ENCODE results near the gene LRIG2. TPM values are rescaled to one million over a fixed set of nuclear protein-coding genes. Genes with fewer than 3 reads are reported as not detected.
"Not testable (repeated sequence)": the region's sequence is repeated elsewhere in the genome, so short reads cannot be mapped to it uniquely, and the experiment has no call there.

The LRIG2 gene
- total RNA-seq (10 to 100 TPM; 26.0 to 27.7 TPM), polyA plus RNA-seq (ENCODE audit: insufficient read depth, low read depth, low replicate concordance) (10.6 TPM)
- long read RNA-seq, donor 1, full-length matches to known transcripts = 4 of 10 reads
- long read RNA-seq, donor 1, partial matches to known transcripts = 6 of 10 reads
- long read RNA-seq, donor 1, other reads (novel, unspliced or antisense) = 0 of 10 reads
- long read RNA-seq, donor 2 = 0 reads

GRCh38 chr1:113072757-113073478 lies at the start of gene LRIG2:
LRIG2 (plus strand) TSS chr1:113073198; CDS start chr1:113073407, 209 bp downstream.
- no peaks in the 10 kb centered on the region for H3K9me3 ChIP-seq
- peaks cover 8% of the 10 kb centered on the region for H3K4me1 ChIP-seq
- H3K4me3 ChIP-seq = peak within 1 kb of the TSS; percentile 85 to 86
- peak within 1 kb of the TSS; percentile 76 to 92 for H3K27ac ChIP-seq
- 0 to 1% methylated on average over 16 to 36 of the region's 49 CpGs for WGBS, 2 donors
- intact Hi-C loops (cut with DNase I; ENCODE audit: low total_unique reads) = no loop called here
- peak; percentile 100 for DNase-seq
- no peaks in the 10 kb centered on the region for H3K36me3 ChIP-seq (ENCODE audit: low read depth, missing control alignments)
- no peaks in the 10 kb centered on the region for H3K27me3 ChIP-seq
- peak; percentile 72 to 82 (median 72) for TF ChIP-seq CTCF (IDR thresholded peaks at IDR 0.05)
- TF ChIP-seq POLR2A (IDR thresholded peaks at IDR 0.05) = peak; percentile 86

- H3K4me3 ChIP-seq; intact Hi-C loops (cut with DNase I; ENCODE audit: low total_unique reads); H3K27me3 ChIP-seq; H3K27ac ChIP-seq; H3K4me1 ChIP-seq; DNase-seq; H3K9me3 ChIP-seq; H3K36me3 ChIP-seq (ENCODE audit: low read depth, missing control alignments): not testable (repeated sequence)
- 94 to 97% methylated on average over 4 of the region's 4 CpGs for WGBS, 2 donors
Measured at GRCh38 chr1:113023316-113023715, 49.7 kb upstream of the LRIG2 start.

GRCh38 chr1:113027007-113027406 lies 46.0 kb upstream of the LRIG2 start:
- Histone ChIP-seq H3K4me1 (no peaks in the 10 kb centered on the region), H3K27ac (no peak overlapping the region), H3K27me3 (no peaks in the 10 kb centered on the region), H3K4me3 (no peak overlapping the region), H3K36me3 (ENCODE audit: low read depth, missing control alignments) (no peaks in the 10 kb centered on the region), H3K9me3 (no peaks in the 10 kb centered on the region)
- 56 to 75% methylated on average over 5 of the region's 5 CpGs for WGBS, 2 donors
- no peak for TF ChIP-seq POLR2A (IDR thresholded peaks at IDR 0.05)
- TF ChIP-seq CTCF (IDR thresholded peaks at IDR 0.05) = no peak
- intact Hi-C loops (cut with DNase I; ENCODE audit: low total_unique reads) = no loop called here
- no peak for DNase-seq

GRCh38 chr1:113027449-113027848 lies 45.5 kb upstream of the LRIG2 start:
- Histone ChIP-seq H3K27ac (no peak overlapping the region), H3K4me1 (no peaks in the 10 kb centered on the region), H3K9me3 (no peaks in the 10 kb centered on the region), H3K27me3 (no peaks in the 10 kb centered on the region), H3K4me3 (no peak overlapping the region), H3K36me3 (ENCODE audit: low read depth, missing control alignments) (no peaks in the 10 kb centered on the region)
- intact Hi-C loops (cut with DNase I; ENCODE audit: low total_unique reads) = no loop called here
- TF ChIP-seq CTCF (IDR thresholded peaks at IDR 0.05) (no peak), POLR2A (IDR thresholded peaks at IDR 0.05) (no peak)
- DNase-seq = no peak

GRCh38 chr1:113029822-113030221 lies 43.2 kb upstream of the LRIG2 start:
- no peak for DNase-seq
- intact Hi-C loops (cut with DNase I; ENCODE audit: low total_unique reads) = no loop called here
- H3K36me3 ChIP-seq (ENCODE audit: low read depth, missing control alignments) = no peaks in the 10 kb centered on the region
- H3K27ac ChIP-seq = no peak overlapping the region
- WGBS, 2 donors = 38 to 52% methylated on average over 1 of the region's 1 CpG
- no peak overlapping the region for H3K4me3 ChIP-seq
- TF ChIP-seq CTCF (IDR thresholded peaks at IDR 0.05) = no peak
- no peak for TF ChIP-seq POLR2A (IDR thresholded peaks at IDR 0.05)
- H3K9me3 ChIP-seq = no peaks in the 10 kb centered on the region
- H3K27me3 ChIP-seq = no peaks in the 10 kb centered on the region
- H3K4me1 ChIP-seq = no peaks in the 10 kb centered on the region

All from testis (tissue), 5 donors.